ENCODE measurements around the gene MED23.

The MED23 gene

GRCh38 chr6:131642987-131643611 is 15.1 kb upstream of the MED23 start:
- no peaks in the 10 kb centered on the region for H4K20me1 ChIP-seq (ENCODE audit: insufficient read depth, low read length)
- no peak overlapping the region for H3K4me3 ChIP-seq (ENCODE audit: low read depth, low read length, poor library complexity, severe bottlenecking)
- no peaks in the 10 kb centered on the region for H3K27me3 ChIP-seq (ENCODE audit: insufficient read depth, low read length)
- no peaks in the 10 kb centered on the region for H3K79me2 ChIP-seq (ENCODE audit: insufficient read depth, low read length)
- TF ChIP-seq CTCF (IDR thresholded peaks at IDR 0.05; ENCODE audit: low read length) (no peak), EZH2 (IDR thresholded peaks at IDR 0.05; ENCODE audit: borderline replicate concordance, low read length) (no peak)
- no peaks in the 10 kb centered on the region for H3K36me3 ChIP-seq (ENCODE audit: insufficient read depth, low read length)
- H3K4me1 ChIP-seq (ENCODE audit: insufficient read depth, low read length, severe bottlenecking): no peaks in the 10 kb centered on the region
- H3F3A ChIP-seq (ENCODE audit: insufficient read depth, low read length): no peaks in the 10 kb centered on the region
- H3K4me2 ChIP-seq (ENCODE audit: low read length): no peak overlapping the region
- H2AFZ ChIP-seq (ENCODE audit: low read length): no peak overlapping the region
- no peaks in the 10 kb centered on the region for H3K9me3 ChIP-seq (ENCODE audit: low read length)
- H3K9me2 ChIP-seq (ENCODE audit: low read depth, low read length): no peaks in the 10 kb centered on the region
- no peak overlapping the region for H3K27ac ChIP-seq (ENCODE audit: low read depth, low read length, poor library complexity, severe bottlenecking)
- no peak overlapping the region for H3K9ac ChIP-seq (ENCODE audit: low read length)

- no peaks in the 10 kb centered on the region for H3K4me1 ChIP-seq (ENCODE audit: insufficient read depth, low read length, severe bottlenecking)
- H3K27me3 ChIP-seq (ENCODE audit: insufficient read depth, low read length): no peaks in the 10 kb centered on the region
- no peak overlapping the region for H3K4me3 ChIP-seq (ENCODE audit: low read depth, low read length, poor library complexity, severe bottlenecking)
- H3K9me2 ChIP-seq (ENCODE audit: low read depth, low read length): no peaks in the 10 kb centered on the region
- no peak overlapping the region for H3K4me2 ChIP-seq (ENCODE audit: low read length)
- H3K9me3 ChIP-seq (ENCODE audit: low read length): no peaks in the 10 kb centered on the region
- no peaks in the 10 kb centered on the region for H3F3A ChIP-seq (ENCODE audit: insufficient read depth, low read length)
- no peak overlapping the region for H3K27ac ChIP-seq (ENCODE audit: low read depth, low read length, poor library complexity, severe bottlenecking)
- no peaks in the 10 kb centered on the region for H3K79me2 ChIP-seq (ENCODE audit: insufficient read depth, low read length)
- TF ChIP-seq CTCF (IDR thresholded peaks at IDR 0.05; ENCODE audit: low read length) (no peak), EZH2 (IDR thresholded peaks at IDR 0.05; ENCODE audit: borderline replicate concordance, low read length) (no peak)
- H4K20me1 ChIP-seq (ENCODE audit: insufficient read depth, low read length): no peaks in the 10 kb centered on the region
- H3K9ac ChIP-seq (ENCODE audit: low read length): no peak overlapping the region
- H2AFZ ChIP-seq (ENCODE audit: low read length): no peak overlapping the region
- no peaks in the 10 kb centered on the region for H3K36me3 ChIP-seq (ENCODE audit: insufficient read depth, low read length)
Observed at GRCh38 chr6:131642565-131642964, 14.5 kb upstream of the MED23 start.

- Histone ChIP-seq H2AFZ (ENCODE audit: low read length) (no peak overlapping the region), H3F3A (ENCODE audit: insufficient read depth, low read length) (no peaks in the 10 kb centered on the region), H3K4me3 (ENCODE audit: low read depth, low read length, poor library complexity, severe bottlenecking) (no peak overlapping the region), H3K36me3 (ENCODE audit: insufficient read depth, low read length) (no peaks in the 10 kb centered on the region), H3K79me2 (ENCODE audit: insufficient read depth, low read length) (no peaks in the 10 kb centered on the region), H3K27ac (ENCODE audit: low read depth, low read length, poor library complexity, severe bottlenecking) (no peak overlapping the region), H3K4me2 (ENCODE audit: low read length) (no peak overlapping the region), H3K4me1 (ENCODE audit: insufficient read depth, low read length, severe bottlenecking) (no peaks in the 10 kb centered on the region), H3K27me3 (ENCODE audit: insufficient read depth, low read length) (no peaks in the 10 kb centered on the region), H3K9me2 (ENCODE audit: low read depth, low read length) (no peaks in the 10 kb centered on the region), H4K20me1 (ENCODE audit: insufficient read depth, low read length) (no peaks in the 10 kb centered on the region), H3K9me3 (ENCODE audit: low read length) (no peaks in the 10 kb centered on the region), H3K9ac (ENCODE audit: low read length) (no peak overlapping the region)
- no peak for TF ChIP-seq EZH2 (IDR thresholded peaks at IDR 0.05; ENCODE audit: borderline replicate concordance, low read length)
- no peak for TF ChIP-seq CTCF (IDR thresholded peaks at IDR 0.05; ENCODE audit: low read length)
Observed at GRCh38 chr6:131641554-131641953, 13.5 kb upstream of the MED23 start.

Data from OCI-LY1 (cell line).